Gastrocnemius medialis (tissue), 4 donors: ENCODE results near the gene DTYMK. TPM values are rescaled to one million over a fixed set of nuclear protein-coding genes. Genes with fewer than 3 reads are reported as not detected.

Experiments
- ATAC-seq, 2 donors: fragments of 150-250 bp; one replicate each; pipeline ENCODE4 v1.9.1; 2016
- DNase-seq, 2 donors: peaks; one replicate each; pipeline ENCODE4 v3.0.0-alpha.2; 2019
- H3K27ac ChIP-seq, 4 donors: fragments of 200-600 bp; sonication (generic); 1 replicate in 1 of 4; 2 replicates in 3 of 4; pipeline ENCODE4 v1.5.1; 2016 to 2018; ENCODE audit warnings: mild to moderate bottlenecking in 2 of 4, moderate library complexity in 1 of 4
- H3K27me3 ChIP-seq, 3 donors: fragments of 200-600 bp; sonication (generic) in 2 of 3; 1 replicate in 1 of 3; 2 replicates in 2 of 3; pipeline versions ENCODE4 v1.5.1 to v1.6.0; 2016 to 2019; ENCODE audit warnings: mild to moderate bottlenecking in 1 of 3, moderate library complexity in 1 of 3
- H3K36me3 ChIP-seq, 2 donors: fragments of 200-600 bp; sonication (generic) in 1 of 2; one replicate each; pipeline ENCODE4 v1.5.1; 2017 to 2018
- H3K4me1 ChIP-seq, 2 donors: fragments of 200-600 bp; sonication (generic) in 1 of 2; one replicate each; pipeline ENCODE4 v1.5.1; 2016 to 2017; ENCODE audit warnings: mild to moderate bottlenecking in 2 of 2
- H3K4me3 ChIP-seq, 4 donors: fragments of 200-600 bp; sonication (generic) in 3 of 4; 1 replicate in 1 of 4; 2 replicates in 3 of 4; pipeline ENCODE4 v1.5.1; 2016 to 2019; ENCODE audit warnings: mild to moderate bottlenecking in 2 of 4
- H3K9me3 ChIP-seq, 3 donors: fragments of 200-600 bp; sonication (generic) in 2 of 3; 1 replicate in 1 of 3; 2 replicates in 2 of 3; pipeline ENCODE4 v1.5.1; 2016 to 2019
- CTCF ChIP-seq, 5 experiments: fragments of 450-650 bp in 3 of 5; fragments of 200-600 bp in 2 of 5; sonication (generic) in 2 of 5; IDR thresholded peaks in 4 of 5; conservative IDR thresholded peaks in 1 of 5; 1 replicate in 4 of 5; 2 replicates in 1 of 5; pipeline ENCODE4 v1.5.1; 2016 to 2019; ENCODE audit warnings: antibody characterized with exemption in 5 of 5, mild to moderate bottlenecking in 3 of 5, moderate library complexity in 3 of 5
- POLR2A ChIP-seq, 2 donors: fragments of 450-650 bp; IDR thresholded peaks; one replicate each; pipeline ENCODE4 v1.6.1; 2017; ENCODE audit warnings: antibody characterized with exemption in 2 of 2, mild to moderate bottlenecking in 2 of 2, moderate library complexity in 2 of 2
- in situ Hi-C, 4 donors: fragments of 200-750 bp; cut with MboI; loops; one replicate each; pipeline versions ENCODE4 v1.15.0 to v1.8.0; 2017; ENCODE audit warnings: low sequenced_read_pairs in 4 of 4
- intact Hi-C: fragments of 100-400 bp; cut with DNase I; formaldehyde crosslinking; loops from one replicate; pipeline ENCODE4 v1.15.1; 2023; ENCODE audit warnings: low total_unique reads
- total RNA-seq, 4 donors: library from RNA; depleted of rRNA; stranded (reverse); fragments of >200 nt; gene quantifications; one replicate each; pipeline versions ENCODE4 v1.1.0 to v1.2.3, GENCODE V29; 2016

Gene DTYMK
- total RNA-seq, 4 donors from 2014 or later, result 3.9 to 8.2 (median 5.9) TPM

- in situ Hi-C loops (no loop called here), intact Hi-C loops (loop anchor here (10.0 kb wide), 1 partner anchor 182 kb away; no protein-coding TSS in a partner anchor)
- TF ChIP-seq CTCF (IDR thresholded peaks at IDR 0.05 in 4 of 5, conservative IDR thresholded peaks at IDR 0.05 in 1 of 5), result no peak
- TF ChIP-seq POLR2A (IDR thresholded peaks at IDR 0.05), result no peak
- H3K4me1 ChIP-seq, result peaks cover 6 to 16% of the 10 kb centered on the region in 2 donors
- H3K4me3 ChIP-seq, result peak overlapping the region; percentile 57 to 93 (median 72)
- peaks cover 0 to 33% of the 10 kb centered on the region in 2 donors for H3K36me3 ChIP-seq
- DNase-seq (no peak), ATAC-seq (no peak)
- peak overlapping the region; percentile 89 to 97 (median 94) for H3K27ac ChIP-seq
- no peaks in the 10 kb centered on the region for H3K27me3 ChIP-seq
- H3K9me3 ChIP-seq, result no peaks in the 10 kb centered on the region
Measured at GRCh38 chr2:241703032-241703604, 16.5 kb upstream of the DTYMK start.

DNA sequence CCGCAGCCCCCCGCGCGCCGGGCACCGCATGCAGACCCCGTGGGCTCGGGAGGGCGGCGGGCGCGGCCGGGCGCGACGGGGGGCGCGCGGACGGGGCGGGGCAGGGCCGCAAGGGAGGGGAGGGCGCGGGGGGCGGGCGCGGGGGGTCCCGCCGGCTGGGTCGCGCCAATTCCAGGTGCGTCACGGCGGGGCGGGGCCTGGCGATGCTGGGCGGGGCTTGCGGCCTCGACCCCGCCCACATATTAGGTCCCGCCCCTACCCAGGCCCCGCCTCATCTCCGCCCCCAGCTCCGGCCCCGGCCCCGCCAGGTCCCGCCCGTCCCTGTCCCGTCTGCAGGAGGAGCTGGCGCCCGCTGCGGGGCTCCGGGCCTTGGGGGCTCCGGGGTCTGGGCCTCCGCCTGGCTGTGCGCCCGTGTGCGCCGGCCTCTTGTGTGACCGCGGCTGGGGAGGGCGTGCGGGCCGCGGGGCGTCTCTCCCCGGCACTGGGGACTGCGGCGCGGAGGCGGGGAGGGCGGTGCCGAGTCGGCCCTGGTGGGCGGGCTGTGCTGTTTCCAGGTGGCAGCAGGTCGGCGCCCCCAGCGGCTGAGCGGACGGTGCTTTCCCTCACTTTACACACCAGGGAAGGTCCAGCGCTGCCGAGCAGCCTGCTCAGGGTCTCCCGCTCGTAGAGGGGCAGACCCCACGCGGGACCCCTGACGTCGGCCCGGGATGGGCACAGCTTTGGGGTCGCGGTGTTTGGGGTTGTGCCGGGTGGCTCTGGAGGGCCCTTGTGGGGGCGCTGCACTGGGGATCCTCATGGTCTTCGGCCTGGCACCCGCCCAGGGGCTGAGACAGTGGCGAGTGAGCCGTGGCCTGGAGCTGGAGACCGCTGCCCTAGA, 15.8 kb upstream of the DTYMK start:
- peak overlapping the region; percentile 89 to 97 (median 94) for H3K27ac ChIP-seq
- H3K4me3 ChIP-seq, result peak overlapping the region; percentile 57 to 97 (median 82)
- TF ChIP-seq CTCF (IDR thresholded peaks at IDR 0.05 in 4 of 5, conservative IDR thresholded peaks at IDR 0.05 in 1 of 5) (peak in 4 of 5 experiments; percentile 28 to 36 (median 34)), POLR2A (IDR thresholded peaks at IDR 0.05) (no peak)
- peaks cover 6 to 16% of the 10 kb centered on the region in 2 donors for H3K4me1 ChIP-seq
- H3K27me3 ChIP-seq, result no peaks in the 10 kb centered on the region
- ATAC-seq (peak; percentile 83 to 85), DNase-seq (peak; percentile 78 to 81)
- H3K36me3 ChIP-seq, result peaks cover 0 to 26% of the 10 kb centered on the region in 2 donors
- in situ Hi-C loops (no loop called here), intact Hi-C loops (loop anchor here (1.0 to 10.0 kb wide), 3 partner anchors 32 to 387 kb away; partner anchors contain the start of genes D2HGDH, HDLBP and SEPTIN2)
- H3K9me3 ChIP-seq, result no peaks in the 10 kb centered on the region

GRCh38 chr2:241701399-241702154, 15.0 kb upstream of the DTYMK start, which contains the start of gene ING5:
Gene ING5, plus strand, starts transcription at chr2:241702039. Its CDS starts 27 bp downstream, at chr2:241702066.
- intact Hi-C loops, result loop anchor here (1.0 to 10.0 kb wide), 5 partner anchors 14 to 386 kb away; partner anchors contain the start of genes D2HGDH, HDLBP, SEPTIN2 and STK25
- peak within 1 kb of the TSS; percentile 89 to 97 (median 94) for H3K27ac ChIP-seq
- H3K36me3 ChIP-seq, result peaks cover 0 to 18% of the 10 kb centered on the region in 2 donors
- peak; percentile 93 to 95 for DNase-seq
- H3K9me3 ChIP-seq, result no peaks in the 10 kb centered on the region
- in situ Hi-C loops, result no loop called here
- peaks cover 6 to 16% of the 10 kb centered on the region in 2 donors for H3K4me1 ChIP-seq
- H3K27me3 ChIP-seq, result no peaks in the 10 kb centered on the region
- TF ChIP-seq POLR2A (IDR thresholded peaks at IDR 0.05), result peak; percentile 89
- peak in 2 of 5 experiments; percentile 6 to 25 for TF ChIP-seq CTCF (IDR thresholded peaks at IDR 0.05 in 4 of 5, conservative IDR thresholded peaks at IDR 0.05 in 1 of 5)
- H3K4me3 ChIP-seq, result peak within 1 kb of the TSS; percentile 61 to 97 (median 82)
- peak; percentile 89 to 92 for ATAC-seq

- DNase-seq (no peak), ATAC-seq (no peak)
- peaks cover 6 to 16% of the 10 kb centered on the region in 2 donors for H3K4me1 ChIP-seq
- in situ Hi-C loops, result no loop called here
- H3K27me3 ChIP-seq, result no peaks in the 10 kb centered on the region
- H3K27ac ChIP-seq, result peak overlapping the region; percentile 89 to 97 (median 94)
- H3K9me3 ChIP-seq, result no peaks in the 10 kb centered on the region
- H3K36me3 ChIP-seq, result peaks cover 0 to 13% of the 10 kb centered on the region in 2 donors
- no peak for TF ChIP-seq POLR2A (IDR thresholded peaks at IDR 0.05)
- TF ChIP-seq CTCF (IDR thresholded peaks at IDR 0.05 in 4 of 5, conservative IDR thresholded peaks at IDR 0.05 in 1 of 5), result peak in 3 of 5 experiments; percentile 51 to 56 (median 54)
- peak overlapping the region; percentile 61 to 97 (median 80) for H3K4me3 ChIP-seq
- intact Hi-C loops, result loop anchor here (1.0 to 10.0 kb wide), 3 partner anchors 14 to 192 kb away; partner anchors contain the start of gene STK25
Measured at GRCh38 chr2:241701149-241701398, 14.5 kb upstream of the DTYMK start.
